DND-41 (cell line): Measurements from ENCODE around the gene SYNE2.

Source experiments
- CTCF ChIP-seq: IDR thresholded peaks from 2 replicates; pipeline ENCODE4 v1.5.1; 2012; ENCODE audit warnings: borderline replicate concordance, low read length, moderate library complexity, mild to moderate bottlenecking; ENCODE audit not compliant: poor library complexity, severe bottlenecking; ENCODE audit errors: extremely low read depth
- EZH2 ChIP-seq: IDR thresholded peaks from 3 replicates; pipeline ENCODE4 v1.6.1; 2012; ENCODE audit warnings: borderline replicate concordance, low read depth, mild to moderate bottlenecking, moderate library complexity, low read length, inconsistent platforms; ENCODE audit not compliant: severe bottlenecking

- TF ChIP-seq CTCF (no peak), EZH2 (no peak)
These were observed 349.2 kb downstream of the SYNE2 start for GRCh38 chr14:64201921-64202545.
